Articular chondrocyte of knee joint (primary cell): ENCODE results near the gene DALRD3. TPM values are rescaled to one million over a fixed set of nuclear protein-coding genes. Genes with fewer than 3 reads are reported as not detected.
A peak's percentile ranks its signal among the peaks of the same experiment; 100 is the strongest.

Source experiments
- small RNA-seq: library from RNA; depleted of rRNA; stranded (forward); fragments of <200 nt; gene quantifications from one replicate; pipeline ENCODE3, GENCODE V24; 2012
- total RNA-seq: library from RNA; depleted of rRNA; stranded (reverse); fragments of >200 nt; gene quantifications from 2 replicates; pipeline ENCODE4 v1.2.3, GENCODE V29; 2012

The DALRD3 gene, protein sequence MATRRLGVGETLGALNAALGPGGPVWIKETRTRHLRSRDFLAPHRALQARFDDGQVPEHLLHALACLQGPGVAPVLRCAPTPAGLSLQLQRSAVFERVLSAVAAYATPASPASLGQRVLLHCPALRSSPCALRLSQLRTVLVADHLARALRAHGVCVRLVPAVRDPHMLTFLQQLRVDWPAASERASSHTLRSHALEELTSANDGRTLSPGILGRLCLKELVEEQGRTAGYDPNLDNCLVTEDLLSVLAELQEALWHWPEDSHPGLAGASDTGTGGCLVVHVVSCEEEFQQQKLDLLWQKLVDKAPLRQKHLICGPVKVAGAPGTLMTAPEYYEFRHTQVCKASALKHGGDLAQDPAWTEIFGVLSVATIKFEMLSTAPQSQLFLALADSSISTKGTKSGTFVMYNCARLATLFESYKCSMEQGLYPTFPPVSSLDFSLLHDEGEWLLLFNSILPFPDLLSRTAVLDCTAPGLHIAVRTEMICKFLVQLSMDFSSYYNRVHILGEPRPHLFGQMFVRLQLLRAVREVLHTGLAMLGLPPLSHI
- 40.8 and 44.0 TPM in 2 replicates for total RNA-seq

DNA sequence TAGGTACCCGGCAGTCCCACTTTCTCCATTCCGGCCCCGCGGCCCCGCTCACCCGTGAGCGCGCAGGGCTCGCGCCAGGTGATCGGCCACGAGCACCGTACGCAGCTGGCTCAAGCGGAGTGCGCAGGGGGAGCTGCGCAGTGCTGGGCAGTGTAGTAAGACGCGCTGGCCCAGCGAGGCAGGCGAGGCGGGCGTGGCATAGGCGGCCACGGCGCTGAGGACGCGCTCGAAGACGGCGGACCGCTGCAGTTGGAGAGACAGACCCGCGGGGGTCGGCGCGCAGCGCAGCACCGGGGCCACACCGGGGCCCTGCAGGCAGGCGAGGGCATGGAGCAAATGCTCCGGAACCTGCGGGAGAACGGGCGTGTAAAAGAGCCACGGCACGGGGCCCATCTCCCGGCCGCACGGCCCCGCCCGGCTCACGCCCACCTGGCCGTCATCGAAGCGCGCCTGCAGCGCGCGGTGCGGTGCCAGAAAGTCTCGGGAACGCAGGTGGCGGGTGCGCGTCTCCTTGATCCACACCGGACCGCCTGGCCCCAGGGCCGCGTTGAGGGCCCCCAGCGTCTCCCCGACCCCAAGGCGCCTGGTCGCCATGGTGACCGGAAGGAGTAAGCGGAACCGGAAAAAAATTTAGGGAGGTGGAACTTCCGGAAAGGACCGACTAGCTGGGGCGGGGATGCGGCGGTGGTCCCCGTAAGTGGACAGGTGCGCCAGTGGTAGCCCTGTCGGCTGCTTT, at the start of gene DALRD3:
TSS of gene DALRD3 (minus strand) at position 610 of the 736 bp plus-strand sequence. CDS start at position 594, 16 bp downstream.

DNA sequence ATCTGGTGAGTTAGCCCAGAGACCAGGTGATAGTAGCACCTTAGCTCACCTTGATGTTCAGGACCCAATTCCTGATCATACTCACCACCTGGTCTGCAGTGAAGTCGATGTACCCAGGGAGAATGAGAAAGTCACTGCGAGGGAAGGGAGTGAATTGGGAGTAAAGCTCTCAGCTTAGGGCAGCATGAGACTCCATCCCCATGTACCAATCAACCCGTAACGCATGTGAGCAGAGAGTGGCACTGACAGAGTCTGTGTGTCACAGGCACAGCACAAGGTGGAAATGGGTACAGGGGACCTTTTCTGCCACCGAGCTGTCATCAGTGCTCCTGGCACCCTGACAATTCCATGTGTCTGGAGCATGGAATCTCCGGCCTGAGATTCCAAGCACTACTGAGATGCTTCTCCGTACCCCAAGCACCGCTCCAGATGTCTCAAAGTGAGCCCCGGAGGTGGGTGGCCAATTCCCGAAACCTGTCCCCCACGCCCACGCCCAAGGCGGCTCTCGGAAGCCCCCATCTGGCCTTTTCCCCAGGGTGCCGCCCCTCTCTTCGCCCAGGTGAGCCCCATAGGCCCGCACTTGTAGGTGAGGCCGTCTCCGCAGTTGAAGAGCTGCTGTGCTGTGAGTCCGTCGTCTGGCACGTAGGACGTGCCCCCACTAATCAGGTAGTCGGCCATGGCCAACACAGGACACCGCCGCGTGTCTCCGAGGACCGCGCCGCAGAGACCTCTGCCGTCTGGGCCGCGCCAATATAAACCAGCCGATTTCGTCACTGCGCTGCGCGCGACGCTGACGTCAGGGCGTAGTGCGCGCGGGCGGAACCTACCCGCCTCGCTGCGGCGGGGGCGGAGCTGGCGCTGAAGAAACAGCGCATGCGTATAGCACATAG, 10.5 kb upstream of the DALRD3 start, which contains the start of gene IMPDH2:
TSS of gene IMPDH2 (minus strand) at position 726 of the 890 bp plus-strand sequence. CDS start at position 678, 48 bp downstream.

DNA sequence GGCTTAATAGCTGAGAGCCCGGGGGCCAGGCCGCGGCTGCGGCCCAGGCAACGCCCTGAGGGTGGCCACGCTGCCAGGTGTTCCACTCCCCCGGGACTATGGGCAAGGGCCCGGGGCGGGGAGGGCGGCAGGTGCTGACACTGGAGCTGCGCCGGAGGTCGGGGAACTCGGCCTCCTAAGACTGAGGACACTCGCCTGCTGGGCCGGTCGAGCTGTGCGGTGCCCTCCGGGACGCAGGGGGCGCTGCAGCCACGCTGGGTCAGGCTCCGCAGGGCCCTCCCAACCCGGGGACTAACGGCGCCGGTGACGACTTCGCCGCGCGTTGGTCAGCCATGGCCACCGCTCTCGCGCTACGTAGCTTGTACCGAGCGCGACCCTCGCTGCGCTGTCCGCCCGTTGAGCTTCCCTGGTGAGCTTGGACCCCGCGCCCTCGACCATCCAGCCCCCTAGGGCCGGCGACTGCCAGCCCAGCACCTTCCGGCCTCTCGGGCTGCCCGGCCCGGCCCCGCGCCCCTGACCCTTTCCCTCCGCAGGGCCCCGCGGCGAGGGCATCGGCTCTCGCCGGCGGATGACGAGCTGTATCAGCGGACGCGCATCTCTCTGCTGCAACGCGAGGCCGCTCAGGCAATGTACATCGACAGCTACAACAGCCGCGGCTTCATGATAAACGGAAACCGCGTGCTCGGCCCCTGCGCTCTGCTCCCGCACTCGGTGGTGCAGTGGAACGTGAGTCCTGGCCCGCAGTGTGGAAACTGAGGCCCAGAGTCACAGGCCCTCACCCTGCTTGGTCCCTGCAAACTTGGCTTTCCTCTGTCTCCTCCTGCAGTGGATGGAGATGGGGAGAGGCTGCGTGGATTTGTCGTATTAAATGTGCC, 3.7 kb upstream of the DALRD3 start, which contains the start of gene NDUFAF3:
TSS of gene NDUFAF3 (plus strand) at position 309 of the 875 bp plus-strand sequence. CDS start at position 333, 24 bp downstream.

DNA sequence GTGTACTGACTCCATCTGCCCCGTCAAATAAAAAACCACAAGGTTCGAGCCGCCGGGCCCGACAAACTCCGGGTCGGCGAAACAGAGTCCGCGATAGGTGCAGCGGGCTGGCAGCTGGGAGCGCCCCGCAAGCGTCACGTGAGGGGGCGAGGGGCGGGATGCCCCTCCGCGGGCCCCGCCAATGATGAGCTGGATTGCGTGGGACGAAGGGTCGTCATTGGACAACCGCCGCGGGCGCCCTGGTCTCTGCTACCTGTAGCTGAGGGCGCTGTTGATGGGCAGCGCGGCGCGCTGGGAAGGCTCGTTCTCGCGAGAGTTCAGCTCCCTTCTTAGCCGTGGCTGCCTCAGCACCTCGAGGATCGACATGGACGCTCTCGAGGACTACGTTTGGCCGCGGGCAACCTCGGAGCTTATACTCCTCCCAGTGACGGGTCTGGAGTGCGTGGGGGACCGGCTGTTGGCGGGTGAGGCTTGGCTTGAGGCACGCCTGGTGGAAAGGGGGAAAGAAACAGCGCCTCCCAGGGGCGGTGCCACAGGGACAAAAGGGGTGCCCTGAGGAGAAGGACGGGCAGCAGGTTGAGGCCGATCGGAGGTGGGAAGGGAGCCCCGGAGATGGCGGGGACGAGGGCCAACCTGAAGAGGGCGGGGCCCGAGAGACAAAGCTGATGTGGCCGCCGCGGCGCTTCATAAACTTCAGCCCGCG, 11.2 kb downstream of the DALRD3 start, which contains the start of gene WDR6:
TSS of gene WDR6 (plus strand) at position 324 of the 703 bp plus-strand sequence. CDS start at position 365, 41 bp downstream.

DNA sequence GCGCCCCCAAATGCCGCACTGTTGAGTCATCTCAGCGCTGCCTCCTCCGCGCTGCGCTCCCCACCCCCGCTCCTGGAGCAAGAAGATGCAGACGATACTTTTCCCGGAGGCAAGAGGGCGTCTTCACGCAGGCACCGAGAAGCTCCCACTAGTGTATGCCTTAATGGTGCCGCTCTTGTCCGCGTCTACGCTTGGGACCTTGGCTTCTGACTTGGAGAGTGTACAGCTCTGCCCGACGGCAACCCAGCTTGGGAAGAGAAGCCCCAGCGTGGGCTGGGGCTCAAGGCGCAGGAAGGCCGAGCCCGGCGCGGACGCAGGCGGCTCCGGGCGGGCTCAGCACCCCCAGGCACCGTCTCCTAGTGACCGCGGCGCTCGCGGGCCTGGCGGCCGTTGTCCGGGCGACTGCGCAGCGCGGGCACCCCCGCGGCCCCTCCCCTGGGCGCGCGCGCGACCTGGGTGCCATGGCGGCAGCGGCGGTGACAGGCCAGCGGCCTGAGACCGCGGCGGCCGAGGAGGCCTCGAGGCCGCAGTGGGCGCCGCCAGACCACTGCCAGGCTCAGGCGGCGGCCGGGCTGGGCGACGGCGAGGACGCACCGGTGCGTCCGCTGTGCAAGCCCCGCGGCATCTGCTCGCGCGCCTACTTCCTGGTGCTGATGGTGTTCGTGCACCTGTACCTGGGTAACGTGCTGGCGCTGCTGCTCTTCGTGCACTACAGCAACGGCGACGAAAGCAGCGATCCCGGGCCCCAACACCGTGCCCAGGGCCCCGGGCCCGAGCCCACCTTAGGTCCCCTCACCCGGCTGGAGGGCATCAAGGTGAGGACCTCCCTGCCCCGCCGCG, 28.4 kb downstream of the DALRD3 start, which contains the start of gene P4HTM:
TSS of gene P4HTM (plus strand) at position 446 of the 840 bp plus-strand sequence. CDS start at position 462, 16 bp downstream.

Small RNA genes lying within 50 kb of the gene (small RNA-seq; reads per million reads assigned to genes)
- gene MIR191 (45,762 reads per million, percentile 100 among the genes with 10 or more reads in this experiment), gene MIR425 (5,145 reads per million, percentile 100 among the genes with 10 or more reads in this experiment)

Other genes starting within 250 kb of the DALRD3 start
- 56.5 and 62.1 TPM in 2 replicates for gene PRKAR2A, start 170.7 kb downstream of the DALRD3 start, total RNA-seq
- gene SLC25A20, start 119.7 kb downstream of the DALRD3 start, total RNA-seq, result 15.7 and 25.4 TPM in 2 replicates
- 61.2 and 70.3 TPM in 2 replicates for gene ARIH2, start 99.7 kb downstream of the DALRD3 start, total RNA-seq
- 17.9 and 23.1 TPM in 2 replicates for gene P4HTM, start 28.3 kb downstream of the DALRD3 start, total RNA-seq
- gene WDR6, start 11.2 kb downstream of the DALRD3 start, total RNA-seq, result 49.0 and 74.4 TPM in 2 replicates
- 36.6 and 46.3 TPM in 2 replicates for gene NDUFAF3, start 3.5 kb upstream of the DALRD3 start, total RNA-seq
- gene IMPDH2, start 10.8 kb upstream of the DALRD3 start, total RNA-seq, result 245 and 354 TPM in 2 replicates
- gene QRICH1, start 75.5 kb upstream of the DALRD3 start, total RNA-seq, result 75.8 and 114 TPM in 2 replicates
- 293 and 338 TPM in 2 replicates for gene QARS1, start 86.2 kb upstream of the DALRD3 start, total RNA-seq
- 30.4 and 34.6 TPM in 2 replicates for gene USP19, start 102.2 kb upstream of the DALRD3 start, total RNA-seq
- 276 and 322 TPM in 2 replicates for gene LAMB2, start 114.5 kb upstream of the DALRD3 start, total RNA-seq
- 16.6 and 24.1 TPM in 2 replicates for gene CCDC71, start 147.8 kb upstream of the DALRD3 start, total RNA-seq
- 15.7 and 17.2 TPM in 2 replicates for gene KLHDC8B, start 153.0 kb upstream of the DALRD3 start, total RNA-seq